Activated CD4-positive, alpha-beta memory T cell treated with anti-CD3 and anti-CD28 coated beads for 36 hours (primary cell): ENCODE results near the gene ACCSL. TPM values are rescaled to one million over a fixed set of nuclear protein-coding genes. Genes with fewer than 3 reads are reported as not detected.

Experiments
- CTCF ChIA-PET: fragments of 350-600 bp; sonication (Branson Sonifier 250); formaldehyde crosslinking; loops from one replicate; lab custom pipeline; 2021; ENCODE audit warnings: antibody characterized with exemption, inconsistent platforms; lab: Charles Lee
- POLR2A ChIA-PET: fragments of 350-600 bp; sonication (Branson Sonifier 250); formaldehyde crosslinking; loops from one replicate; lab custom pipeline; 2021; ENCODE audit warnings: antibody characterized with exemption; lab: Charles Lee
- DNase-seq: peaks from one replicate; pipeline ENCODE4 v3.0.0-alpha.2; 2020
- H3K27ac Mint-ChIP-seq: one replicate; pipeline ENCODE4 v1.8.0; 2021; ENCODE audit warnings: mixed read lengths
- H3K27me3 Mint-ChIP-seq: one replicate; pipeline ENCODE4 v1.8.0; 2021; ENCODE audit warnings: mixed read lengths
- H3K36me3 Mint-ChIP-seq: one replicate; pipeline ENCODE4 v1.8.0; 2021; ENCODE audit warnings: mixed read lengths
- H3K4me1 Mint-ChIP-seq: one replicate; pipeline ENCODE4 v1.8.0; 2021; ENCODE audit warnings: low read depth, mixed read lengths
- H3K4me3 Mint-ChIP-seq: one replicate; pipeline ENCODE4 v1.8.0; 2021; ENCODE audit warnings: mild to moderate bottlenecking, mixed read lengths
- H3K9me3 Mint-ChIP-seq: one replicate; pipeline ENCODE4 v1.8.0; 2021; ENCODE audit warnings: mixed read lengths
- intact Hi-C: fragments of 100-400 bp; cut with micrococcal nuclease; formaldehyde crosslinking; loops from one replicate; pipeline ENCODE4 v1.15.1; 2023
- total RNA-seq, 2 experiments: library from RNA; stranded (reverse); gene quantifications; one replicate each; pipeline ENCODE4 v1.2.3, GENCODE V29; 2021

Gene ACCSL
- total RNA-seq, 2 experiments from 2014 or later = not detected

GRCh38 chr11:44028401-44028800 lies 19.4 kb upstream of the ACCSL start:
- Mint-ChIP-seq H3K27me3 (peaks cover 37% of the 10 kb centered on the region), H3K4me3 (no peak overlapping the region), H3K36me3 (no peaks in the 10 kb centered on the region), H3K27ac (no peak overlapping the region), H3K9me3 (peaks cover 6% of the 10 kb centered on the region), H3K4me1 (no peaks in the 10 kb centered on the region)
- intact Hi-C loops = no loop called here
- no peak for DNase-seq
- CTCF ChIA-PET = interaction anchor here (0.9 kb wide), 1 partner anchor 9 kb away, joined by 3 read pairs; no protein-coding TSS in a partner anchor
- POLR2A ChIA-PET = no interaction called here

GRCh38 chr11:44028816-44029506 lies 18.8 kb upstream of the ACCSL start:
- CTCF ChIA-PET = no interaction called here
- Mint-ChIP-seq H3K36me3 (no peaks in the 10 kb centered on the region), H3K27me3 (peaks cover 34% of the 10 kb centered on the region), H3K27ac (no peak overlapping the region), H3K4me3 (no peak overlapping the region), H3K4me1 (no peaks in the 10 kb centered on the region), H3K9me3 (peaks cover 6% of the 10 kb centered on the region)
- intact Hi-C loops = no loop called here
- POLR2A ChIA-PET = no interaction called here
- no peak for DNase-seq

- peaks cover 6% of the 10 kb centered on the region for H3K9me3 Mint-ChIP-seq
- intact Hi-C loops = no loop called here
- H3K4me3 Mint-ChIP-seq = no peak overlapping the region
- no peak for DNase-seq
- no peaks in the 10 kb centered on the region for H3K4me1 Mint-ChIP-seq
- POLR2A ChIA-PET = no interaction called here
- no peak overlapping the region for H3K27ac Mint-ChIP-seq
- CTCF ChIA-PET = no interaction called here
- no peaks in the 10 kb centered on the region for H3K36me3 Mint-ChIP-seq
- peaks cover 34% of the 10 kb centered on the region for H3K27me3 Mint-ChIP-seq
Measured at GRCh38 chr11:44029507-44029845, 18.3 kb upstream of the ACCSL start.

DNA sequence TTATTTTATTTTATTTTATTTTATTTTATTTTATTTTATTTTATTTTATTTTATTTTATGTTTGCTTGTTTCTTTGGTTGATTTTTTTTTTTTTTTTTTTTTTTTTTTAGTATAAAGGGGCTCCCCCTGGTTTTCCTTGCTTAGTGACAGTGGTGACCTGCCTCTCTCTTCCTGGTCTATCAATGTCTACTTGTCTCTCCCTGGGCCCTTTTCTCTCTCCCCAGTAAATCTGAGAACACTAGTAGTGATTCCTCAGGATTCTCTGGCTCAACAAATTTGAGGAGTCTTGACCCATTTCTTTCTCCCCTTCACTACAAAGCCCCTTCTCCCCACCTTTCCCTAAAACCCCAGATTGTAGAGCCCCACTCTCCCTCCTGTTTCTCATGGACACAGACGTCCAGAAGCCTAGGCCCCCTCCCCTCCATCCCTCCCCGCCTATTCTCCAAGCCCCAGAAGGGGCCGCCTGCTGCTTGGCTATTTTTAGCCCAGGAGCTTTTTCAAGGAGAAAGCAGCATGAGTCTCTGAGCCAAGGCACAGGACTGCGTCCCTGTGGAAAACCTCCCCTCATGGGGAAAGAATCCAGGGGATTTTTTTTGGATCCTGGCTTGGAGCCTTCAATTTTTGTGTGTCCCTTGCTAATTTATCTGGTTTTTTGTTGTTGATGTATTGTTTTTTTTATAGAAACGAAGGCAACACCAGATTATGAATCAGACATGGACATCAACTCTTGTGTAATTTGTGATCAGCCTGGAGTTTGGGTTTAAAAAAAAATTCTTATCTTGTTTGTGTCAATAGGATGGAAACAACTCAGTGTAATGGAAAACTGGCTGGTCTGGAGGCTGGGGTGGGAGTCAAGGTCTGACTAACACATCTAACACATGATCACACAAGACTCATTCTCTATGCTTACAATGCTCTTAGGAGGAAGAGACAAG lies 17.5 kb upstream of the ACCSL start:
- DNase-seq = no peak
- intact Hi-C loops = no loop called here
- CTCF ChIA-PET = no interaction called here
- no peak overlapping the region for H3K27ac Mint-ChIP-seq
- POLR2A ChIA-PET = no interaction called here
- H3K36me3 Mint-ChIP-seq = no peaks in the 10 kb centered on the region
- H3K4me3 Mint-ChIP-seq = no peak overlapping the region
- peaks cover 6% of the 10 kb centered on the region for H3K9me3 Mint-ChIP-seq
- H3K27me3 Mint-ChIP-seq = peaks cover 34% of the 10 kb centered on the region
- no peaks in the 10 kb centered on the region for H3K4me1 Mint-ChIP-seq

DNA sequence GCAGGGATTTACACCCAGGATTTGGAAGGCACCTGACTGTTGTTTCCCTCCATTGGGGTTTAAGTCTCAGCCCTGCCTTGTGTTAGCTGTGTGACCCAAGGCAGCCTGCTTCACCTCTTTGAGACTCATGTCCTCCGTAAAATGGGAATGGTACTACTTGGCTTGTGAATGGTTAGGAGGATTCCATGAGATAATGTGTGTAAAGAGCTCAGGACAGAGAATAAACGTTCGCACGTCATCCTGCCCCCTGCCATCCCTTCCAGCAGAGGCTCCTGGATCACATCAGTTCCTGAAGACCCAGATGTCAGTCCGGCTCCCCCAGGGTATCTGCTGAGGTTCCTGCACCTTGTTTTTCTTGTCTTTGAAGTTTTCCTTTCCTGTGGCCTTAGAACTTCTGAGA lies 16.8 kb upstream of the ACCSL start:
- Mint-ChIP-seq H3K4me1 (no peaks in the 10 kb centered on the region), H3K9me3 (peaks cover 3% of the 10 kb centered on the region), H3K27me3 (peaks cover 31% of the 10 kb centered on the region), H3K4me3 (no peak overlapping the region), H3K27ac (no peak overlapping the region), H3K36me3 (no peaks in the 10 kb centered on the region)
- intact Hi-C loops = no loop called here
- CTCF ChIA-PET = no interaction called here
- POLR2A ChIA-PET = no interaction called here
- no peak for DNase-seq

- H3K9me3 Mint-ChIP-seq = no peaks in the 10 kb centered on the region
- H3K4me3 Mint-ChIP-seq = no peak overlapping the region
- no peaks in the 10 kb centered on the region for H3K36me3 Mint-ChIP-seq
- H3K27ac Mint-ChIP-seq = no peak overlapping the region
- POLR2A ChIA-PET = no interaction called here
- no peaks in the 10 kb centered on the region for H3K4me1 Mint-ChIP-seq
- CTCF ChIA-PET = no interaction called here
- intact Hi-C loops = no loop called here
- DNase-seq = no peak
- H3K27me3 Mint-ChIP-seq = peaks cover 27% of the 10 kb centered on the region
Measured at GRCh38 chr11:44031549-44031948, 16.2 kb upstream of the ACCSL start.

- no peak for DNase-seq
- Mint-ChIP-seq H3K9me3 (no peaks in the 10 kb centered on the region), H3K27ac (no peak overlapping the region), H3K4me1 (no peaks in the 10 kb centered on the region), H3K4me3 (no peak overlapping the region), H3K27me3 (peaks cover 24% of the 10 kb centered on the region), H3K36me3 (no peaks in the 10 kb centered on the region)
- ChIA-PET POLR2A (no interaction called here), CTCF (interaction anchor here (1.0 kb wide), 1 partner anchor 122 kb away, joined by 5 read pairs; no protein-coding TSS in a partner anchor)
- intact Hi-C loops = no loop called here
Measured at GRCh38 chr11:44032299-44033085, 15.3 kb upstream of the ACCSL start.

- H3K9me3 Mint-ChIP-seq = no peaks in the 10 kb centered on the region
- no peak overlapping the region for H3K27ac Mint-ChIP-seq
- H3K4me3 Mint-ChIP-seq = no peak overlapping the region
- peaks cover 24% of the 10 kb centered on the region for H3K27me3 Mint-ChIP-seq
- intact Hi-C loops = no loop called here
- H3K4me1 Mint-ChIP-seq = no peaks in the 10 kb centered on the region
- ChIA-PET POLR2A (no interaction called here), CTCF (interaction anchor here (1.0 kb wide), 1 partner anchor 123 kb away, joined by 5 read pairs; no protein-coding TSS in a partner anchor)
- H3K36me3 Mint-ChIP-seq = no peaks in the 10 kb centered on the region
- no peak for DNase-seq
Measured at GRCh38 chr11:44033411-44033850, 14.3 kb upstream of the ACCSL start.

- DNase-seq = no peak
- CTCF ChIA-PET = no interaction called here
- Mint-ChIP-seq H3K4me1 (no peaks in the 10 kb centered on the region), H3K9me3 (no peaks in the 10 kb centered on the region), H3K4me3 (no peak overlapping the region), H3K36me3 (no peaks in the 10 kb centered on the region), H3K27ac (no peak overlapping the region), H3K27me3 (peaks cover 24% of the 10 kb centered on the region)
- POLR2A ChIA-PET = no interaction called here
- intact Hi-C loops = no loop called here
Measured at GRCh38 chr11:44033856-44034255, 13.9 kb upstream of the ACCSL start.

DNA sequence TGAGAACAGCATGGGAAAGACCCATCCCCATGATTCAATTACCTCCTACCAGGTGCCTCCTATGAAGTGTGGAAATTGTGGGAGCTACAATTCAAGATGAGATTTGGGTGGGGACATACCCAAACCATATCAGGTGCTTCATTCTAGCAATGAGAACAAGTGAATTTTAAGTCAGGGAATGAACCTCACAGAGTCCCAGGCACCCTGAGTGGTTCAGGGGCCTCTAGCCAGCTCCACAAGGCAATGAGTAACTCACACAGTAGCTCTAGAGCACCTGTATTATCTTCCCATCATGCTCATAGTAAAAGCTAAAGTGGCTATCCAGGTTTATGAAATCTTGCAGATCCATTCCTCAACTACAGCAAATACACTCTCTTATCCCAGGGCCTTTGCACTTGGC lies 13.1 kb upstream of the ACCSL start:
- CTCF ChIA-PET = interaction anchor here (1.2 to 1.5 kb wide), 2 partner anchors 17 to 145 kb away, joined by 3 to 5 read pairs; no protein-coding TSS in a partner anchor
- no peaks in the 10 kb centered on the region for H3K4me1 Mint-ChIP-seq
- no peak overlapping the region for H3K4me3 Mint-ChIP-seq
- POLR2A ChIA-PET = no interaction called here
- H3K27ac Mint-ChIP-seq = no peak overlapping the region
- H3K27me3 Mint-ChIP-seq = peaks cover 18% of the 10 kb centered on the region
- H3K9me3 Mint-ChIP-seq = no peaks in the 10 kb centered on the region
- intact Hi-C loops = no loop called here
- no peak for DNase-seq
- no peaks in the 10 kb centered on the region for H3K36me3 Mint-ChIP-seq

DNA sequence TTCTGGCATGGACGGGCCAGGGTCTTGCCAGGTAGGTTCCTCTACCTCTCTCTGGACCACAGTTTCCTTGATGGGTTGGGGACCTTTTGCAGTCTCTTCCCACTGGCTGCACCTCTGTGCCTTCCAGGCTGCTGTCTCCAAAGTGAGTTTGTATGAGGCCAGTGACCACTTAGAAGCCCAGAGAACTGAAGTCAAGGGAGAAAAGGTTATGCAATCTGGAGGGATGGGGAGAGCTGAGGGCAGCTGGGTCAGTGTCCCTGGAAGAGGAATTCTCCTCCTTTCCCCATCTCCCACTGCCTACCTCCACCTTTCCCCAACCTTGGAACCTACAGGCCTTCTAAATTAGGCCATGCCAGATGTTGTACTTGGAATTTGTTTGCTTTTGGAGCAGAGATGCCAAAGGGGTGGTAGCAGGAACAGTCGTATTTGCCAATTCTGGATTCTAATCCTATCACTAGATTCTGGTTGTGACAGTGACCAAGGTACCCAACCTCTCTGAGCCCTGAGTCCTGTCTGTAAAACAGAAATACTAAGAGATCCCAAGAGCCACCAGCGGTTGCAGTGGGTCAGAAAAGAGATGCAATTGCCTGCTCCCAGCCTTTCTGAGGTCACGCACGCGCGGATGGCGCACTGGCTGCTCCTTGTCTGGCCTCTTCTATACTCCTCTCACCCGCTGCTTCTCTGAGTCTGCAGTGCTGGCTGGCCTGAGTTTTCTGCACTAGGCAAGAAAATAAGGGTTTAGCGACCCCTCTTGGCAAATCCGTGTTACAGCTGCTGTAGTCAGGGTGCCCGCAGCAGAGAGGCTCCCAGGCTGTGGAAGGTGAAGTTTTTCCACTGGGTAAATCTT lies 10.7 kb upstream of the ACCSL start:
- ChIA-PET POLR2A (no interaction called here), CTCF (interaction anchor here (0.9 to 1.7 kb wide), 3 partner anchors 9 to 147 kb away, joined by 3 to 8 read pairs (median 3); no protein-coding TSS in a partner anchor)
- no peaks in the 10 kb centered on the region for H3K36me3 Mint-ChIP-seq
- no peak overlapping the region for H3K4me3 Mint-ChIP-seq
- H3K27ac Mint-ChIP-seq = no peak overlapping the region
- intact Hi-C loops = loop anchor here (1.0 kb wide), 2 partner anchors 93 to 147 kb away; no protein-coding TSS in a partner anchor
- peak; percentile 54 for DNase-seq
- H3K27me3 Mint-ChIP-seq = peaks cover 4% of the 10 kb centered on the region
- no peaks in the 10 kb centered on the region for H3K4me1 Mint-ChIP-seq
- peaks cover 13% of the 10 kb centered on the region for H3K9me3 Mint-ChIP-seq
